Measurements from ENCODE around the gene MAP3K15.

- TF ChIP-seq CTCF (IDR thresholded peaks at IDR 0.05): no peak
- TF ChIP-seq POLR2A (IDR thresholded peaks at IDR 0.05): no peak
Observed at GRCh38 chrX:19479458-19479857, 35.9 kb downstream of the MAP3K15 start.
